Naive B cell (primary cell): Measurements from ENCODE around the gene IL27RA. TPM values are rescaled to one million over a fixed set of nuclear protein-coding genes. Genes with fewer than 3 reads are reported as not detected.

Experiments
- ATAC-seq, 2 donors: fragments of 150-1000 bp; cut with Tn5 transposase; 2 replicates each; pipeline ENCODE4 v1.10.0; 2021; ENCODE audit warnings: low read depth in 2 of 2, mild to moderate bottlenecking in 2 of 2, moderate library complexity in 2 of 2
- DNase-seq: peaks from one replicate; pipeline ENCODE4 v3.0.0; 2022
- H3K27ac Mint-ChIP-seq, 6 donors: one replicate each; pipeline ENCODE4 v1.8.0; 2020 to 2022; ENCODE audit warnings: mild to moderate bottlenecking in 6 of 6, mixed read lengths in 6 of 6, moderate library complexity in 5 of 6, inconsistent platforms in 2 of 6
- H3K27me3 Mint-ChIP-seq, 3 donors: one replicate each; pipeline ENCODE4 v1.8.0; 2021 to 2022; ENCODE audit warnings: mixed read lengths in 3 of 3, mild to moderate bottlenecking in 1 of 3
- H3K36me3 Mint-ChIP-seq, 2 donors: one replicate each; pipeline ENCODE4 v1.8.0; 2020 to 2022; ENCODE audit warnings: mixed read lengths in 2 of 2, inconsistent platforms in 1 of 2, mild to moderate bottlenecking in 1 of 2
- H3K4me1 Mint-ChIP-seq, 3 donors: one replicate each; pipeline ENCODE4 v1.8.0; 2020 to 2022; ENCODE audit warnings: mixed read lengths in 3 of 3, inconsistent platforms in 1 of 3, mild to moderate bottlenecking in 1 of 3, moderate library complexity in 1 of 3
- H3K4me3 Mint-ChIP-seq, 8 donors: one replicate each; pipeline ENCODE4 v1.8.0; 2020 to 2022; ENCODE audit warnings: mild to moderate bottlenecking in 8 of 8, mixed read lengths in 8 of 8, moderate library complexity in 8 of 8, inconsistent platforms in 2 of 8
- H3K9me3 Mint-ChIP-seq, 7 donors: one replicate each; pipeline ENCODE4 v1.8.0; 2020 to 2022; ENCODE audit warnings: mixed read lengths in 7 of 7, mild to moderate bottlenecking in 5 of 7, inconsistent platforms in 2 of 7, moderate library complexity in 1 of 7
- polyA plus RNA-seq, 6 donors: library from polyadenylated mRNA; unstranded; fragments of 300-500 nt; fragmentation: Illumina TruSeq; gene quantifications; one replicate each; pipeline ENCODE4 v1.2.3, GENCODE V29; 2021; ENCODE audit warnings: low read depth in 6 of 6

The IL27RA gene
- 10 to 100 TPM; 38.5 to 55.6 (median 48.2) TPM for polyA plus RNA-seq

DNA sequence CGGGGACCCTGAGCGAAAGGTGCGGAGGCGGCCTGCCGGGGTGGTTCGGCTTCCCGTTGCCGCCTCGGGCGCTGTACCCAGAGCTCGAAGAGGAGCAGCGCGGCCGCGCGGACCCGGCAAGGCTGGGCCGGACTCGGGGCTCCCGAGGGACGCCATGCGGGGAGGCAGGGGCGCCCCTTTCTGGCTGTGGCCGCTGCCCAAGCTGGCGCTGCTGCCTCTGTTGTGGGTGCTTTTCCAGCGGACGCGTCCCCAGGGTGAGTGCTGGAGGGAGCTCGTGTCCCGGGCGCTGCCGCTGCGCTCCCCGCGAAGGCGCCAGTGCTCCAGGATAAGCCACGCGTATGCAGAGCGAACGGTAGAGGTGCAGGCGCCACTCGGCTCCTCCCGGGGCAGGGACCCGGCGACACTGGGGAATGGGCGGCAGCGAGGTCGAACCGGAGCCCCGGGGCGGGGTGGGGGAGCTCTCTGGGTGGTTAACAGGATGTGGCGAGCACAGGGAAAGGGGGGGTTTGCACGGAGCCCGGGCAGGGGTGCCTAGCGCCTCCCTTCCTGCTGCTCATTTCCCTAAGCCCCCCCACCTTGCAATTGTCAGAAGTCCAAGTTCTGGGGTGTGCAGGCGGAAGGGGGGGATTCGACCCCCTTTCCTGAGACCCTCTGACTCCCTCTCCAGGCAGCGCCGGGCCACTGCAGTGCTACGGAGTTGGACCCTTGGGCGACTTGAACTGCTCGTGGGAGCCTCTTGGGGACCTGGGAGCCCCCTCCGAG is at the start of gene IL27RA:
Gene IL27RA (plus strand): TSS at position 44 of the 762 bp plus-strand sequence. CDS start 111 bp downstream, at position 155.
- H3K4me3 Mint-ChIP-seq, result peak within 1 kb of the TSS; percentile 90 to 98 (median 94)
- H3K4me1 Mint-ChIP-seq, result peaks cover 38 to 47% (median 44%) of the 10 kb centered on the region in 3 donors
- no peaks in the 10 kb centered on the region for H3K36me3 Mint-ChIP-seq

GRCh38 chr19:13981988-13982501 is 49.5 kb upstream of the IL27RA start:
- ATAC-seq, result no peak

More for the DNA sequence above, at the start of gene IL27RA:
- H3K9me3 Mint-ChIP-seq, result no peaks in the 10 kb centered on the region
- DNase-seq, result peak; percentile 80
- no peaks in the 10 kb centered on the region for H3K27me3 Mint-ChIP-seq
- H3K27ac Mint-ChIP-seq, result peak within 1 kb of the TSS; percentile 89 to 96 (median 94)
- ATAC-seq, result peak; percentile 79 to 81

GRCh38 chr19:13982773-13983172 is 48.8 kb upstream of the IL27RA start:
- Mint-ChIP-seq H3K4me1 (peaks cover 32 to 58% (median 57%) of the 10 kb centered on the region in 3 donors), H3K27ac (peak overlapping the region in 2 of 6 donors; percentile 32 to 69), H3K27me3 (peaks cover 0 to 5% (median 0%) of the 10 kb centered on the region in 3 donors), H3K9me3 (no peaks in the 10 kb centered on the region), H3K36me3 (no peaks in the 10 kb centered on the region), H3K4me3 (peak overlapping the region in 1 of 8 donors; percentile 59)
- ATAC-seq (no peak), DNase-seq (no peak)

More at GRCh38 chr19:13981988-13982501, 49.5 kb upstream of the IL27RA start:
- H3K4me1 Mint-ChIP-seq, result peaks cover 27 to 52% (median 50%) of the 10 kb centered on the region in 3 donors
- H3K27me3 Mint-ChIP-seq, result peaks cover 0 to 5% (median 0%) of the 10 kb centered on the region in 3 donors
- H3K36me3 Mint-ChIP-seq, result no peaks in the 10 kb centered on the region
- H3K9me3 Mint-ChIP-seq, result no peaks in the 10 kb centered on the region
- no peak for DNase-seq
- H3K4me3 Mint-ChIP-seq, result peak overlapping the region in 3 of 8 donors; percentile 15 to 80 (median 47)
- peak overlapping the region in 1 of 6 donors; percentile 11 for H3K27ac Mint-ChIP-seq

DNA sequence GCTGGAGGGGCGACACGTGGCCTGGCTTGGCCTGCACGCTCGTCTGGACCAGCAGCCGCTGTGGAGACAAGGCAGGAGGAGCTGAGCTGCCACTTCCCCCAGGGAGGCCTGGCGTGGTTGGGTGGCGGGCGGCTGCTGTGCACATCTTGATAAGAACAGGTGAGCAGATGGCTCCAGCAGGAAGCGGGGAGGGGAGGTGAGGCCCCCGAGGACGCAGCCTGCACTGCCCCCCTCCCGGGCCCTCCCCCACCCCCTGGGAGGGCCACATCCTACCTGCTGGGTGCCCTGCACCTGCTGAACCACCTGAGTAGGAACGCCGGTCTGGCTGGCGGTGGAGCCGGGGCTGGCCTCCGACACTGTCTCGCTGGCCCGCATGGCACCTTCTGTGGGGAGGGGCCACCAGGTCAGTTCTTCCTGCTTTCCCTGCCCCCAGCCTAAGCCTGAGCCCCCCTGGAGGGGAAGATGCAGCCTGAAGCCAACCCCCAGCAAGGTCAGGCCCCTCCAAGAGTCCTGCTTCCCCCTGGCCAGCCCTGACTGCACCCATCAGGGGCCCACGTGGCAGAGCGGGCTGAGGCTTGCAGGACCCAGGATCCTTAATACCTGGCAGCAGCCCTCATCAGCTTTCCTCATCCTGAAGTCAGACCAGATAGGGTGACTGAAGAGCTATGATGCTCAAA is 48.2 kb upstream of the IL27RA start:
- DNase-seq (no peak), ATAC-seq (no peak)
- no peaks in the 10 kb centered on the region for H3K36me3 Mint-ChIP-seq
- peaks cover 29 to 63% (median 57%) of the 10 kb centered on the region in 3 donors for H3K4me1 Mint-ChIP-seq
- peak overlapping the region in 2 of 6 donors; percentile 69 to 97 for H3K27ac Mint-ChIP-seq
- peaks cover 0 to 5% (median 0%) of the 10 kb centered on the region in 3 donors for H3K27me3 Mint-ChIP-seq
- no peaks in the 10 kb centered on the region for H3K9me3 Mint-ChIP-seq
- H3K4me3 Mint-ChIP-seq, result peak overlapping the region in 1 of 8 donors; percentile 59

GRCh38 chr19:13984186-13984585 is 47.4 kb upstream of the IL27RA start:
- peak overlapping the region in 2 of 6 donors; percentile 97 for H3K27ac Mint-ChIP-seq
- peaks cover 34 to 67% (median 60%) of the 10 kb centered on the region in 3 donors for H3K4me1 Mint-ChIP-seq
- ATAC-seq (no peak), DNase-seq (no peak)
- no peaks in the 10 kb centered on the region for H3K9me3 Mint-ChIP-seq
- H3K27me3 Mint-ChIP-seq, result peaks cover 0 to 5% (median 0%) of the 10 kb centered on the region in 3 donors
- peaks cover 0 to 6% of the 10 kb centered on the region in 2 donors for H3K36me3 Mint-ChIP-seq
- H3K4me3 Mint-ChIP-seq, result no peak overlapping the region

- H3K4me1 Mint-ChIP-seq, result peaks cover 39 to 68% (median 61%) of the 10 kb centered on the region in 3 donors
- H3K36me3 Mint-ChIP-seq, result peaks cover 0 to 15% of the 10 kb centered on the region in 2 donors
- ATAC-seq (peak; percentile 37 to 50), DNase-seq (peak; percentile 63)
- H3K9me3 Mint-ChIP-seq, result no peaks in the 10 kb centered on the region
- peak overlapping the region; percentile 97 to 99 (median 98) for H3K27ac Mint-ChIP-seq
- H3K4me3 Mint-ChIP-seq, result peak overlapping the region; percentile 39 to 86 (median 70)
- H3K27me3 Mint-ChIP-seq, result no peaks in the 10 kb centered on the region
Observed at GRCh38 chr19:13984875-13985741, 46.5 kb upstream of the IL27RA start.

GRCh38 chr19:13985771-13986347 is 45.7 kb upstream of the IL27RA start:
- DNase-seq (no peak), ATAC-seq (peak; percentile 4 to 10)
- H3K36me3 Mint-ChIP-seq, result peaks cover 0 to 15% of the 10 kb centered on the region in 2 donors
- H3K9me3 Mint-ChIP-seq, result no peaks in the 10 kb centered on the region
- H3K27me3 Mint-ChIP-seq, result no peaks in the 10 kb centered on the region
- peak overlapping the region; percentile 97 to 99 (median 98) for H3K27ac Mint-ChIP-seq
- peaks cover 40 to 70% (median 63%) of the 10 kb centered on the region in 3 donors for H3K4me1 Mint-ChIP-seq
- H3K4me3 Mint-ChIP-seq, result peak overlapping the region in 7 of 8 donors; percentile 21 to 86 (median 69)

- Mint-ChIP-seq H3K27ac (peak overlapping the region; percentile 95 to 98 (median 97)), H3K27me3 (no peaks in the 10 kb centered on the region), H3K4me3 (peak overlapping the region; percentile 48 to 86 (median 76)), H3K4me1 (peaks cover 39 to 69% (median 63%) of the 10 kb centered on the region in 3 donors), H3K36me3 (peaks cover 0 to 15% of the 10 kb centered on the region in 2 donors), H3K9me3 (no peaks in the 10 kb centered on the region)
- ATAC-seq, result peak; percentile 78 to 84
- peak; percentile 98 for DNase-seq
Observed at GRCh38 chr19:13986348-13986904, 45.1 kb upstream of the IL27RA start.

DNA sequence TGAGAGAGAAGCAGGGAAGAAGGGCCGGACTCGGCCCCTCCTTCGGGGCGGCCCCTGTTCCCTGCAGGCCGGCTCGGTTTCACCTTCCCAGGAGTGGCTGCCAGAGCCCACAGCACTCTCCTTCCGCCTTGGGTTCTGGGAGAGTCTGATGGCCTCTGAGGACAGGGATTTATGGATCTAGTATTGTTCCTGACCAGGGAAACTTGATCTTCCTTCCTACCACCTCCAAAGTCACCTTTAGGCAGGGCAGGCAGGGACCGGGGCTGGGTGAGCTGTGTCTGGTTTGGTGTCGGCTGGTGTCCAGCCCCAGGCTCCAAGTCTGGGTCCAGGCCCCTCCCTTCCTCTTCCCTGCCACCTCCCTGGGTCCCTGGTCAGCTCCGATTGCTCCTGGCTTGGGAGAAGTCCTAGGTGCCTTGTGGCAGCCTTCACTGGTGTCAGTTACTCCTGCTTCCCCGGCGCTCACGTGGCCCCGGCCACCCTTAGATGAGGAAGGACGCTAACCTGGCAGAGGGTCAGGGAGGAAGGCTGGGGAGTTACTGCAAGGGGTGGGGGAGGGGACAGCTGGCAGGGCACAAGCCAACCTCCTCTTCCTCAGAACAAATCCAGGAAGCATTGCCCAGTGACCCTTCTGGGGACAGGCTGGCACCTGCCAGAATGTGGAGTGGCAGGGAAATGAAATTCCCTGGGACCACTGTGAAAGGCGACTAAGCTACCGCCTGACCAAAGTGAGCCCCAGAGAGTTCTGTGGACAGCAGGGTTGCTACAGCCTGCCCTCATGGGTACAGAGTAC is 44.3 kb upstream of the IL27RA start:
- Mint-ChIP-seq H3K4me3 (peak overlapping the region in 7 of 8 donors; percentile 54 to 86 (median 77)), H3K27me3 (no peaks in the 10 kb centered on the region), H3K27ac (peak overlapping the region; percentile 95 to 98 (median 97)), H3K36me3 (peaks cover 0 to 15% of the 10 kb centered on the region in 2 donors), H3K4me1 (peaks cover 34 to 64% (median 57%) of the 10 kb centered on the region in 3 donors), H3K9me3 (no peaks in the 10 kb centered on the region)
- ATAC-seq, result no peak
- DNase-seq, result no peak

DNA sequence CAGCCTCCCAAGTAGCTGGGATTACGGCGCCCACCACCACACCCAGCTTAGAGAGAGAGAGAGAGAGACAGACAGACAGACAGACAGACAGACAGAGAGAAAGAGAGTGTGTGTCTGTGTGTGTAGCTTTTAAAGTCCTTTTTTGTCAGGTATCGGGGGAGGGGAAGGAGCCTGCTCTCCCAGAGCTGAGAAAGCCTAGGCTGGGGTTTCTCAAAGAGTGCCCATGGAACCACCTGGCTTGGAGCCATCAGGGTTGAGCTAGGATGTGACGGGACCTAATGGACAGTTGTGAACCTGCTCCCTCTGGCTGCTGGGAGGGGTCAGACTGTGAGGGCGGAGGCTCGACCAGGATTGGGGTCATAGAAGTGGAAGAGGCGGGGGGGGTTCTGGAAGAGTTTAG is 42.1 kb upstream of the IL27RA start:
- peaks cover 34 to 57% (median 52%) of the 10 kb centered on the region in 3 donors for H3K4me1 Mint-ChIP-seq
- ATAC-seq, result no peak
- DNase-seq, result no peak
- peak overlapping the region in 4 of 6 donors; percentile 41 to 97 (median 82) for H3K27ac Mint-ChIP-seq
- peaks cover 0 to 15% of the 10 kb centered on the region in 2 donors for H3K36me3 Mint-ChIP-seq
- no peaks in the 10 kb centered on the region for H3K9me3 Mint-ChIP-seq
- no peaks in the 10 kb centered on the region for H3K27me3 Mint-ChIP-seq
- H3K4me3 Mint-ChIP-seq, result peak overlapping the region in 2 of 8 donors; percentile 37 to 45

GRCh38 chr19:13990085-13990484 is 41.5 kb upstream of the IL27RA start:
- H3K36me3 Mint-ChIP-seq, result peaks cover 0 to 15% of the 10 kb centered on the region in 2 donors
- no peaks in the 10 kb centered on the region for H3K9me3 Mint-ChIP-seq
- no peak for DNase-seq
- H3K27ac Mint-ChIP-seq, result peak overlapping the region in 3 of 6 donors; percentile 36 to 97 (median 70)
- H3K4me3 Mint-ChIP-seq, result no peak overlapping the region
- no peaks in the 10 kb centered on the region for H3K27me3 Mint-ChIP-seq
- H3K4me1 Mint-ChIP-seq, result peaks cover 34 to 53% (median 49%) of the 10 kb centered on the region in 3 donors
- ATAC-seq, result no peak
